ENCODE results near the gene PIK3AP1. TPM values are rescaled to one million over a fixed set of nuclear protein-coding genes. Genes with fewer than 3 reads are reported as not detected.

Gene PIK3AP1
- total RNA-seq, 1 experiment from 2014 or later: 1.7 TPM

DNA sequence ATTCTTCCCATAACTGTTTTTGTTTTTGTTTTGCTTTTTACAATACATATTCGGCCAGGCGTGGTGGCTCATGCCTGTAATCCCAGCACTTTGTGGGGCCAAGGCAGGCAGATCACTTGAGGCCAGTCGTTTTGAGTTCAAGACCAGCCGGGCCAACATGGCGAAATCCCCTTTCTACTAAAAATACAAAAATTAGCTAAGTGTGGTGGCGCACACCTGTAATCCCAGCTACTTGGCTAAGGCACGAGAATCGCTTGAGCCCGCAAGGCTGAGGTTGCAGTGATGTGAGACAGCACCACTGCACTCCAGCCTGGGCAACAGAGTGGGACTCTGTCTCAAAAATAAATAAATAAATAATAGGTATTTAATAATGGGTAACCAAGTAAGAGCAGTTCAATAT, 135.8 kb downstream of the PIK3AP1 start:
- H2BK20ac ChIP-seq (ENCODE audit: low read depth, low read length, poor library complexity, severe bottlenecking): no peak overlapping the region

More for the DNA sequence above, 135.8 kb downstream of the PIK3AP1 start:
- Mint-ChIP-seq H3K27ac (no peak overlapping the region; a peak in 1 of 7 replicates), H3K36me3 (ENCODE audit: insufficient read depth in 1 of 3, low read depth in 3 of 3) (peaks cover 0 to 4% (median 0%) of the 10 kb centered on the region in 3 experiments; a peak in 3 of 7 replicates), H3K27me3 (ENCODE audit: low read depth) (no peaks in the 10 kb centered on the region), H3K9me3 (no peaks in the 10 kb centered on the region), H3K4me1 (peaks cover 25 to 35% of the 10 kb centered on the region in 2 experiments), H3K4me3 (0 out of 5 replicates have a peak overlapping the region, but pooled peaks of 1 of the 2 experiments have one; percentile 33)
- no peak overlapping the region for H4K91ac ChIP-seq (ENCODE audit: insufficient read length, low read depth, low read length)
- H3K56ac ChIP-seq (ENCODE audit: insufficient read length, low read depth, low read length): no peak overlapping the region
- H3K79me1 ChIP-seq (ENCODE audit: insufficient read depth, low read depth, low read length, poor library complexity, severe bottlenecking): no peaks in the 10 kb centered on the region
- no peak overlapping the region for H3T11ph ChIP-seq (ENCODE audit: low read length)
- no peak overlapping the region for H3K9ac ChIP-seq (ENCODE audit: extremely low read depth, insufficient read length, low read length)
- H2BK120ac ChIP-seq (ENCODE audit: low read depth, low read length, poor library complexity, severe bottlenecking): no peak overlapping the region
- H3K18ac ChIP-seq (ENCODE audit: insufficient read length, low read depth, low read length): no peak overlapping the region
- no peak overlapping the region for H3K4ac ChIP-seq (ENCODE audit: low read depth, low read length)
- no peaks in the 10 kb centered on the region for H4K20me1 ChIP-seq (ENCODE audit: control insufficient read depth, insufficient read depth, insufficient read length)
- WGBS (ENCODE audit: extremely low coverage, insufficient read length, low lambda C conversion rate): no CpG with 5 or more reads among the region's 9 CpGs
- no peak overlapping the region for H3K4me2 ChIP-seq (ENCODE audit: insufficient read depth, insufficient read length, low read length)
- H2AFZ ChIP-seq (ENCODE audit: low read length): no peak overlapping the region
- no peak overlapping the region for H2BK15ac ChIP-seq (ENCODE audit: low read depth, low read length)
- H2BK5ac ChIP-seq (ENCODE audit: insufficient read length, low read length): no peak overlapping the region
- H2BK12ac ChIP-seq (ENCODE audit: insufficient read length, low read depth, low read length): no peak overlapping the region
- H4K5ac ChIP-seq (ENCODE audit: insufficient read length, low read depth, low read length): no peak overlapping the region
- no peaks in the 10 kb centered on the region for H3K27me3 ChIP-seq (ENCODE audit: insufficient read depth, low read length)
- H3K4me1 ChIP-seq (ENCODE audit: insufficient read depth, low read length): no peaks in the 10 kb centered on the region
- no peak overlapping the region for H2AK5ac ChIP-seq (ENCODE audit: insufficient read length, low read length)
- no peaks in the 10 kb centered on the region for H3K9me3 ChIP-seq (ENCODE audit: control insufficient read depth, low read depth, low read length)
- no peak overlapping the region for H3K23ac ChIP-seq (ENCODE audit: insufficient read length, low read depth, low read length)
- no peak overlapping the region for H3K27ac ChIP-seq (ENCODE audit: insufficient read length, low read depth, low read length)
- H3K14ac ChIP-seq (ENCODE audit: insufficient read depth, low read length): no peak overlapping the region
- H4K8ac ChIP-seq (replicated peaks; ENCODE audit: insufficient read length, low read depth, low read length): no peak overlapping the region
- H3K23me2 ChIP-seq (ENCODE audit: insufficient read length, low read depth, low read length, poor library complexity, severe bottlenecking): peaks cover 13% of the 10 kb centered on the region
- H3K79me2 ChIP-seq (ENCODE audit: insufficient read depth, low read length): peaks cover 36% of the 10 kb centered on the region; the same call in 1 of the 2 replicates
- DNase-seq: no peak
- TF ChIP-seq, protein P1, sequence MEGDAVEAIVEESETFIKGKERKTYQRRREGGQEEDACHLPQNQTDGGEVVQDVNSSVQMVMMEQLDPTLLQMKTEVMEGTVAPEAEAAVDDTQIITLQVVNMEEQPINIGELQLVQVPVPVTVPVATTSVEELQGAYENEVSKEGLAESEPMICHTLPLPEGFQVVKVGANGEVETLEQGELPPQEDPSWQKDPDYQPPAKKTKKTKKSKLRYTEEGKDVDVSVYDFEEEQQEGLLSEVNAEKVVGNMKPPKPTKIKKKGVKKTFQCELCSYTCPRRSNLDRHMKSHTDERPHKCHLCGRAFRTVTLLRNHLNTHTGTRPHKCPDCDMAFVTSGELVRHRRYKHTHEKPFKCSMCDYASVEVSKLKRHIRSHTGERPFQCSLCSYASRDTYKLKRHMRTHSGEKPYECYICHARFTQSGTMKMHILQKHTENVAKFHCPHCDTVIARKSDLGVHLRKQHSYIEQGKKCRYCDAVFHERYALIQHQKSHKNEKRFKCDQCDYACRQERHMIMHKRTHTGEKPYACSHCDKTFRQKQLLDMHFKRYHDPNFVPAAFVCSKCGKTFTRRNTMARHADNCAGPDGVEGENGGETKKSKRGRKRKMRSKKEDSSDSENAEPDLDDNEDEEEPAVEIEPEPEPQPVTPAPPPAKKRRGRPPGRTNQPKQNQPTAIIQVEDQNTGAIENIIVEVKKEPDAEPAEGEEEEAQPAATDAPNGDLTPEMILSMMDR (conservative IDR thresholded peaks at IDR 0.05): no peak

Measured in H9 (cell line).